GM12892 (cell line): ENCODE measurements around the gene MED13L.

ENCODE experiments used
- DNase-seq: peaks from one replicate; pipeline ENCODE4 v3.0.0; 2011; ENCODE audit not compliant: insufficient read length
- FAIRE-seq: peaks from 2 replicates; lab custom pipeline; 2011; peaks lifted over from hg19 to GRCh38; lab: Jason Lieb, UNC
- POLR2A ChIP-seq: IDR thresholded peaks from 2 replicates; pipeline ENCODE4 v1.6.1; 2011; ENCODE audit warnings: low read depth, low read length, control low read depth
- POLR2AphosphoS5 ChIP-seq: IDR thresholded peaks from 2 replicates; pipeline ENCODE4 v1.6.1; 2011; ENCODE audit warnings: low read depth, low read length, control low read depth
- TAF1 ChIP-seq: IDR thresholded peaks from 2 replicates; pipeline ENCODE4 v1.6.1; 2011; ENCODE audit warnings: low read depth, mild to moderate bottlenecking, control low read depth, low read length, borderline replicate concordance

Gene MED13L

GRCh38 chr12:116261525-116262100 is 15.9 kb downstream of the MED13L start:
- DNase-seq, result no peak
- TF ChIP-seq POLR2A (no peak), TAF1 (no peak), POLR2AphosphoS5 (no peak)
- no peak for FAIRE-seq

GRCh38 chr12:116259800-116260577 is 17.5 kb downstream of the MED13L start:
- TF ChIP-seq POLR2A (no peak), TAF1 (no peak), POLR2AphosphoS5 (no peak)
- FAIRE-seq (no peak), DNase-seq (no peak)

- TF ChIP-seq TAF1, result no peak
- DNase-seq, result no peak
- no peak for FAIRE-seq
Observed at GRCh38 chr12:116257826-116258225, 19.7 kb downstream of the MED13L start.

GRCh38 chr12:116257215-116257614 is 20.3 kb downstream of the MED13L start:
- FAIRE-seq (peak; percentile 5), DNase-seq (no peak)
- no peak for TF ChIP-seq TAF1
- no peak for TF ChIP-seq POLR2AphosphoS5
- no peak for TF ChIP-seq POLR2A

GRCh38 chr12:116249938-116250337 is 27.6 kb downstream of the MED13L start:
- TF ChIP-seq POLR2AphosphoS5 (no peak), TAF1 (no peak), POLR2A (no peak)
- no peak for FAIRE-seq
- no peak for DNase-seq

- DNase-seq (no peak), FAIRE-seq (no peak)
- TF ChIP-seq POLR2A (no peak), TAF1 (no peak), POLR2AphosphoS5 (no peak)
Observed at GRCh38 chr12:116248930-116249329, 28.6 kb downstream of the MED13L start.

- FAIRE-seq (no peak), DNase-seq (no peak)
- no peak for TF ChIP-seq POLR2AphosphoS5
- TF ChIP-seq POLR2A, result no peak
- TF ChIP-seq TAF1, result no peak
Observed at GRCh38 chr12:116248433-116248832, 29.1 kb downstream of the MED13L start.

- TF ChIP-seq TAF1, result no peak
- TF ChIP-seq POLR2A, result no peak
- TF ChIP-seq POLR2AphosphoS5, result no peak
- FAIRE-seq (no peak), DNase-seq (no peak)
Observed at GRCh38 chr12:116247377-116247776, 30.1 kb downstream of the MED13L start.

- no peak for DNase-seq
- no peak for FAIRE-seq
- TF ChIP-seq TAF1 (no peak), POLR2AphosphoS5 (no peak), POLR2A (no peak)
Observed at GRCh38 chr12:116246490-116247179, 30.9 kb downstream of the MED13L start.

- no peak for DNase-seq
Observed at GRCh38 chr12:116245189-116245588, 32.3 kb downstream of the MED13L start.

GRCh38 chr12:116244474-116245090 is 32.9 kb downstream of the MED13L start:
- TF ChIP-seq TAF1, result no peak
- no peak for TF ChIP-seq POLR2A
- no peak for TF ChIP-seq POLR2AphosphoS5
- no peak for DNase-seq
- no peak for FAIRE-seq

More at GRCh38 chr12:116245189-116245588, 32.3 kb downstream of the MED13L start:
- TF ChIP-seq TAF1, result no peak
- no peak for TF ChIP-seq POLR2A
- no peak for TF ChIP-seq POLR2AphosphoS5
- FAIRE-seq, result no peak
